ENCODE results near the gene KCNJ12. TPM values are rescaled to one million over a fixed set of nuclear protein-coding genes. Genes with fewer than 3 reads are reported as not detected.
"Not testable (repeated sequence)": the region's sequence is repeated elsewhere in the genome, so short reads cannot be mapped to it uniquely, and the experiment has no call there.

The KCNJ12 gene
- 1 to 10 TPM in 1 of 2 donors, under 1 TPM in 1; 0.82 to 2.2 TPM for total RNA-seq

- peak within 1 kb of the TSS; percentile 20 to 26 for H3K9ac ChIP-seq (ENCODE audit: low read depth in 2 of 2, low read length in 2 of 2)
- peaks cover 36% of the 10 kb centered on the region for H3K27me3 ChIP-seq
- peak within 1 kb of the TSS; percentile 20 for H3K4me3 ChIP-seq
- no peak within 1 kb of the TSS for H3K27ac ChIP-seq
- H3K9me3 ChIP-seq = no peaks in the 10 kb centered on the region
- no peak for DNase-seq
- TF ChIP-seq CTCF (IDR thresholded peaks at IDR 0.05) = no peak
- intact Hi-C loops (cut with DNase I) = no loop called here
- H3K4me1 ChIP-seq = peaks cover 10% of the 10 kb centered on the region
- H3K36me3 ChIP-seq = no peaks in the 10 kb centered on the region
Observed at GRCh38 chr17:21376081-21376758, at the start of gene KCNJ12. Gene KCNJ12 (plus strand): TSS chr17:21376357. CDS start chr17:21415343, 38,986 bp downstream.

GRCh38 chr17:21327921-21328320 lies 48.2 kb upstream of the KCNJ12 start:
- intact Hi-C loops (cut with DNase I); H3K27ac ChIP-seq; H3K9ac ChIP-seq (ENCODE audit: low read depth in 2 of 2, low read length in 2 of 2); DNase-seq; H3K4me1 ChIP-seq; H3K27me3 ChIP-seq; H3K9me3 ChIP-seq; H3K36me3 ChIP-seq; H3K4me3 ChIP-seq: not testable (repeated sequence)

- intact Hi-C loops (cut with DNase I); H3K9ac ChIP-seq (ENCODE audit: low read depth in 2 of 2, low read length in 2 of 2): not testable (repeated sequence)
Observed at GRCh38 chr17:21328778-21329177, 47.4 kb upstream of the KCNJ12 start.

GRCh38 chr17:21330436-21331160 lies 45.6 kb upstream of the KCNJ12 start:
- H3K27ac ChIP-seq = no peak overlapping the region
- no peak for DNase-seq

More at GRCh38 chr17:21328778-21329177, 47.4 kb upstream of the KCNJ12 start:
- H3K4me1 ChIP-seq, H3K27me3 ChIP-seq, DNase-seq, H3K36me3 ChIP-seq, H3K9me3 ChIP-seq, H3K4me3 ChIP-seq, H3K27ac ChIP-seq: not testable (repeated sequence)

GRCh38 chr17:21336541-21337294 lies 39.4 kb upstream of the KCNJ12 start:
- H3K9ac ChIP-seq (ENCODE audit: low read depth in 2 of 2, low read length in 2 of 2); H3K4me3 ChIP-seq; H3K9me3 ChIP-seq; H3K27ac ChIP-seq; H3K36me3 ChIP-seq; H3K27me3 ChIP-seq; H3K4me1 ChIP-seq; intact Hi-C loops (cut with DNase I); DNase-seq: not testable (repeated sequence)

More at GRCh38 chr17:21330436-21331160, 45.6 kb upstream of the KCNJ12 start:
- Histone ChIP-seq H3K9me3 (no peaks in the 10 kb centered on the region), H3K9ac (ENCODE audit: low read depth in 2 of 2, low read length in 2 of 2) (no peak overlapping the region), H3K4me1 (no peaks in the 10 kb centered on the region), H3K36me3 (no peaks in the 10 kb centered on the region), H3K27me3 (no peaks in the 10 kb centered on the region), H3K4me3 (no peak overlapping the region)
- intact Hi-C loops (cut with DNase I) = no loop called here
- no peak for TF ChIP-seq CTCF (IDR thresholded peaks at IDR 0.05)

GRCh38 chr17:21337981-21338625 lies 38.1 kb upstream of the KCNJ12 start:
- DNase-seq; H3K27me3 ChIP-seq; intact Hi-C loops (cut with DNase I); H3K4me1 ChIP-seq; H3K9ac ChIP-seq (ENCODE audit: low read depth in 2 of 2, low read length in 2 of 2); H3K27ac ChIP-seq; H3K9me3 ChIP-seq; H3K36me3 ChIP-seq; H3K4me3 ChIP-seq: not testable (repeated sequence)

GRCh38 chr17:21339011-21339410 lies 37.1 kb upstream of the KCNJ12 start:
- Histone ChIP-seq H3K27ac (no peak overlapping the region), H3K4me1 (no peaks in the 10 kb centered on the region), H3K9ac (ENCODE audit: low read depth in 2 of 2, low read length in 2 of 2) (no peak overlapping the region), H3K9me3 (no peaks in the 10 kb centered on the region), H3K36me3 (no peaks in the 10 kb centered on the region), H3K27me3 (no peaks in the 10 kb centered on the region), H3K4me3 (no peak overlapping the region)
- intact Hi-C loops (cut with DNase I) = no loop called here
- no peak for TF ChIP-seq CTCF (IDR thresholded peaks at IDR 0.05)
- no peak for DNase-seq

GRCh38 chr17:21339571-21339970 lies 36.6 kb upstream of the KCNJ12 start:
- H3K36me3 ChIP-seq = not testable (repeated sequence)

GRCh38 chr17:21340407-21340806 lies 35.8 kb upstream of the KCNJ12 start:
- H3K9ac ChIP-seq (ENCODE audit: low read depth in 2 of 2, low read length in 2 of 2); H3K4me1 ChIP-seq; H3K4me3 ChIP-seq; H3K36me3 ChIP-seq; DNase-seq; H3K9me3 ChIP-seq; intact Hi-C loops (cut with DNase I); H3K27ac ChIP-seq; H3K27me3 ChIP-seq: not testable (repeated sequence)

More at GRCh38 chr17:21339571-21339970, 36.6 kb upstream of the KCNJ12 start:
- H3K9me3 ChIP-seq; H3K9ac ChIP-seq (ENCODE audit: low read depth in 2 of 2, low read length in 2 of 2); DNase-seq; intact Hi-C loops (cut with DNase I); H3K4me1 ChIP-seq; H3K27me3 ChIP-seq; H3K27ac ChIP-seq; H3K4me3 ChIP-seq: not testable (repeated sequence)

Measured in colonic mucosa (tissue), 4 donors.